WTC11 (cell line): ENCODE results near the gene SPG11. TPM values are rescaled to one million over a fixed set of nuclear protein-coding genes. Genes with fewer than 3 reads are reported as not detected.

Source experiments
- ATAC-seq: fragments of 200-7000 bp; cut with Tn5 transposase; 2 replicates; pipeline ENCODE4 v1.10.0; 2021; ENCODE audit warnings: mild to moderate bottlenecking, moderate library complexity
- CTCF ChIA-PET: fragments of 300-600 bp; sonication (Branson Sonifier 250); formaldehyde crosslinking; loops from one replicate; lab custom pipeline; 2021; ENCODE audit warnings: antibody characterized with exemption; lab: Charles Lee
- POLR2A ChIA-PET: fragments of 350-600 bp; sonication (Branson Sonifier 250); formaldehyde crosslinking; loops from one replicate; lab custom pipeline; 2021; ENCODE audit warnings: antibody characterized with exemption; lab: Charles Lee
- DNase-seq: peaks from one replicate; pipeline ENCODE4 v3.0.0; 2021; ENCODE audit warnings: low spot score
- H3K27ac Mint-ChIP-seq: 2 replicates; pipeline ENCODE4 v1.8.0; 2021; ENCODE audit warnings: mixed read lengths
- H3K27me3 Mint-ChIP-seq: 2 replicates; pipeline ENCODE4 v1.8.0; 2021; ENCODE audit warnings: low read depth, mild to moderate bottlenecking, moderate library complexity, mixed read lengths
- H3K36me3 Mint-ChIP-seq: 2 replicates; pipeline ENCODE4 v1.8.0; 2021; ENCODE audit warnings: mixed read lengths
- H3K4me1 Mint-ChIP-seq: 2 replicates; pipeline ENCODE4 v1.8.0; 2022; ENCODE audit warnings: mixed read lengths
- H3K4me3 Mint-ChIP-seq: 2 replicates; pipeline ENCODE4 v1.8.0; 2021; ENCODE audit warnings: mild to moderate bottlenecking, moderate library complexity, mixed read lengths
- H3K9me3 Mint-ChIP-seq: 2 replicates; pipeline ENCODE4 v1.8.0; 2021; ENCODE audit warnings: mixed read lengths
- ARID4B ChIP-seq: sonication (generic); formaldehyde crosslinking; IDR thresholded peaks from 2 replicates; pipeline ENCODE4 v1.8.0; 2023; ENCODE audit warnings: missing genetic modification reagents, mild to moderate bottlenecking, borderline replicate concordance
- ATF6 ChIP-seq: sonication (generic); formaldehyde crosslinking; IDR thresholded peaks from 2 replicates; pipeline ENCODE4 v1.8.1; 2023; ENCODE audit warnings: mild to moderate bottlenecking, missing genetic modification reagents
- E2F5 ChIP-seq: sonication (generic); formaldehyde crosslinking; IDR thresholded peaks from 2 replicates; pipeline ENCODE4 v1.8.1; 2022; ENCODE audit warnings: mild to moderate bottlenecking, moderate library complexity, missing genetic modification reagents
- FOXJ3 ChIP-seq: sonication (generic); formaldehyde crosslinking; IDR thresholded peaks from 2 replicates; pipeline ENCODE4 v1.9.0; 2021; ENCODE audit warnings: missing genetic modification reagents, mild to moderate bottlenecking, borderline replicate concordance
- GABPB1 ChIP-seq: sonication (generic); formaldehyde crosslinking; IDR thresholded peaks from 2 replicates; pipeline ENCODE4 v1.8.1; 2023; ENCODE audit warnings: mild to moderate bottlenecking, missing genetic modification reagents
- HMGXB4 ChIP-seq: sonication (generic); formaldehyde crosslinking; IDR thresholded peaks from 2 replicates; pipeline ENCODE4 v1.8.1; 2023; ENCODE audit warnings: mild to moderate bottlenecking, moderate library complexity, missing genetic modification reagents
- SP1 ChIP-seq: sonication (generic); formaldehyde crosslinking; conservative IDR thresholded peaks from 2 replicates; pipeline ENCODE4 v1.8.1; 2022; ENCODE audit warnings: missing genetic modification reagents
- USF2 ChIP-seq: sonication (generic); formaldehyde crosslinking; IDR thresholded peaks from 2 replicates; pipeline ENCODE4 v1.8.1; 2023; ENCODE audit warnings: mild to moderate bottlenecking, missing genetic modification reagents, moderate library complexity
- ZBTB21 ChIP-seq: sonication (generic); formaldehyde crosslinking; IDR thresholded peaks from 2 replicates; pipeline ENCODE4 v1.8.1; 2023; ENCODE audit warnings: mild to moderate bottlenecking, missing genetic modification reagents, borderline replicate concordance
- ZNF425 ChIP-seq: fragments of 250-450 bp; sonication (Bioruptor Pico); conservative IDR thresholded peaks from 2 replicates; pipeline ENCODE4 v1.9.0; 2021; ENCODE audit warnings: mild to moderate bottlenecking
- ZNF532 ChIP-seq: fragments of 250-450 bp; sonication (Bioruptor Pico); IDR thresholded peaks from 2 replicates; pipeline ENCODE4 v1.9.0; 2021; ENCODE audit warnings: mild to moderate bottlenecking, borderline replicate concordance
- total RNA-seq: library from RNA; stranded (reverse); gene quantifications from 3 replicates; pipeline ENCODE4 v1.2.3, GENCODE V29; 2021

SPG11 gene
- total RNA-seq, 1 experiment from 2014 or later = 46.4 TPM

- TF ChIP-seq ARID4B (CRISPR knock-in tag) (no peak), FOXJ3 (CRISPR knock-in tag) (no peak), HMGXB4 (CRISPR knock-in tag) (no peak), ZNF425 (CRISPR knock-in tag) (no peak), GABPB1 (CRISPR knock-in tag) (no peak), ATF6 (CRISPR knock-in tag) (no peak), USF2 (CRISPR knock-in tag) (no peak), E2F5 (CRISPR knock-in tag) (no peak)
Observed at GRCh38 chr15:44588541-44588940, 74.9 kb downstream of the SPG11 start (continued).

GRCh38 chr15:44585633-44586032 is 77.8 kb downstream of the SPG11 start:
- Mint-ChIP-seq H3K9me3 (no peaks in the 10 kb centered on the region), H3K36me3 (peaks cover 71% of the 10 kb centered on the region), H3K4me3 (no peak overlapping the region), H3K27me3 (no peaks in the 10 kb centered on the region), H3K27ac (no peak overlapping the region), H3K4me1 (no peaks in the 10 kb centered on the region)
- TF ChIP-seq ZNF532 (CRISPR knock-in tag) (no peak), ZBTB21 (CRISPR knock-in tag) (no peak), SP1 (CRISPR knock-in tag) (no peak), GABPB1 (CRISPR knock-in tag) (no peak)
- no peak for ATAC-seq
- CTCF ChIA-PET = interaction anchor here (0.6 to 1.5 kb wide), 6 partner anchors 9 to 172 kb away, joined by 4 to 7 read pairs (median 6); partner anchors contain the start of gene SPG11
- POLR2A ChIA-PET = interaction anchor here (0.7 kb wide), 1 partner anchor 27 kb away, joined by 3 read pairs; no protein-coding TSS in a partner anchor
- no peak for DNase-seq
